Sigmoid colon (tissue), 7 donors: ENCODE data around the gene ABRACL. TPM values are rescaled to one million over a fixed set of nuclear protein-coding genes. Genes with fewer than 3 reads are reported as not detected.
"Not testable (repeated sequence)": the region's sequence is repeated elsewhere in the genome, so short reads cannot be mapped to it uniquely, and the experiment has no call there.

Source experiments
- DNase-seq: peaks from one replicate; pipeline ENCODE4 v3.0.0-alpha.2; 2019
- H3K27ac ChIP-seq, 4 donors: fragments of 200-600 bp; sonication (generic); one replicate each; pipeline ENCODE4 v1.5.1; 2016 to 2019; ENCODE audit warnings: mild to moderate bottlenecking in 1 of 4
- H3K27me3 ChIP-seq, 3 donors: fragments of 200-600 bp; sonication (generic); one replicate each; pipeline ENCODE4 v1.5.1; 2019; ENCODE audit warnings: mild to moderate bottlenecking in 1 of 3
- H3K36me3 ChIP-seq, 4 donors: fragments of 200-600 bp; sonication (generic); one replicate each; pipeline ENCODE4 v1.5.1; 2016 to 2019
- H3K4me1 ChIP-seq, 4 donors: fragments of 200-600 bp; sonication (generic); one replicate each; pipeline ENCODE4 v1.5.1; 2017 to 2019
- H3K4me3 ChIP-seq, 4 donors: fragments of 200-600 bp; sonication (generic); one replicate each; pipeline ENCODE4 v1.5.1; 2017 to 2019; ENCODE audit warnings: mild to moderate bottlenecking in 2 of 4, moderate library complexity in 1 of 4
- H3K9me3 ChIP-seq, 4 donors: fragments of 200-600 bp in 3 of 4; sonication (generic) in 3 of 4; one replicate each; pipeline versions ENCODE4 v1.5.1 to v1.6.1; 2013 to 2019
- EP300 ChIP-seq, 4 donors: sonication (generic); formaldehyde crosslinking; IDR thresholded peaks; one replicate each; pipeline ENCODE4 v1.6.1; 2017; ENCODE audit warnings: antibody characterized with exemption in 4 of 4
- POLR2A ChIP-seq, 2 donors: fragments of 450-650 bp; IDR thresholded peaks; one replicate each; pipeline ENCODE4 v1.6.1; 2016; ENCODE audit warnings: antibody characterized with exemption in 2 of 2, mild to moderate bottlenecking in 2 of 2, moderate library complexity in 2 of 2
- POLR2AphosphoS5 ChIP-seq, 4 donors: sonication (generic); formaldehyde crosslinking; IDR thresholded peaks; one replicate each; pipeline ENCODE4 v1.6.1; 2017; ENCODE audit warnings: antibody characterized with exemption in 4 of 4
- WGBS, 2 donors: extraction: QIAGEN DNeasy Blood & Tissue Kit; methylation state at CpG; one replicate each; pipeline ENCODE4 v1.1.7; 2013; 5-methylcytosine and 5-hydroxymethylcytosine counted together
- intact Hi-C: fragments of 100-400 bp; cut with DNase I; formaldehyde crosslinking; loops from one replicate; pipeline ENCODE4 v1.15.1; 2023
- polyA plus RNA-seq, 3 donors: library from polyadenylated mRNA; stranded (reverse); fragments of 200-250 nt; gene quantifications; one replicate each; pipeline ENCODE4 v1.2.3, GENCODE V29; 2013
- total RNA-seq, 4 donors: library from RNA; depleted of rRNA; stranded (reverse); fragments of >200 nt; gene quantifications; one replicate each; pipeline ENCODE4 v1.1.0, GENCODE V29; 2016
- TF ChIP-seq, protein P1 (sequence below), 4 experiments: fragments of 450-650 bp in 3 of 4; fragments of 200-600 bp in 1 of 4; IDR thresholded peaks; one replicate each; pipeline ENCODE4 v1.5.1; 2016 to 2019; ENCODE audit warnings: antibody characterized with exemption in 4 of 4, mild to moderate bottlenecking in 3 of 4, moderate library complexity in 2 of 4
- donor health status: healthy with polysubstance abuse.
- donor health status: Bipolar disorder and iron deficiency.
- donor health status: healthy.

Gene ABRACL
- total and polyA plus RNA-seq, 7 donors = 6.8 to 529 (median 7.7) TPM

DNA sequence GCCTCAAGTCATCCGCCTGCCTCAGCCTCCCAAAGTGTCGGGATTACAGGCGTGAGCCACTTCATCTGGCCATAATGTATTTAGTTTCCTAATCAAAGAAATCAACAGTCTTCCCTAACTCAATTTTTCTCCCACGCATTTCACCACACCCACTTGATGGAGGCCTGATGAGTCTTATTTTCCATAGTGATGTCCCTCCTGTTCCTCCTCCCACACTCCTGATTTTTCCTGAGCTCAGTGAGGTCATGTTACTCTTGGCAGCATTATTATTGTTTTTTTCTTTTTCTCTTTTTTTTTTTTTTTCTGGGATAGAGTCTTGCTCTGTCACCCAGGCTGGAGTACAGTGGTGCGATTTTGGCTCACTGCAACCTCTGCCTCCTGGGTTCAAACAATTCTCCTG is 8.9 kb downstream of the ABRACL start:
- TF ChIP-seq EP300 (IDR thresholded peaks at IDR 0.05) (no peak), POLR2A (IDR thresholded peaks at IDR 0.05) (no peak), POLR2AphosphoS5 (IDR thresholded peaks at IDR 0.05) (no peak)
- TF ChIP-seq, protein P1, sequence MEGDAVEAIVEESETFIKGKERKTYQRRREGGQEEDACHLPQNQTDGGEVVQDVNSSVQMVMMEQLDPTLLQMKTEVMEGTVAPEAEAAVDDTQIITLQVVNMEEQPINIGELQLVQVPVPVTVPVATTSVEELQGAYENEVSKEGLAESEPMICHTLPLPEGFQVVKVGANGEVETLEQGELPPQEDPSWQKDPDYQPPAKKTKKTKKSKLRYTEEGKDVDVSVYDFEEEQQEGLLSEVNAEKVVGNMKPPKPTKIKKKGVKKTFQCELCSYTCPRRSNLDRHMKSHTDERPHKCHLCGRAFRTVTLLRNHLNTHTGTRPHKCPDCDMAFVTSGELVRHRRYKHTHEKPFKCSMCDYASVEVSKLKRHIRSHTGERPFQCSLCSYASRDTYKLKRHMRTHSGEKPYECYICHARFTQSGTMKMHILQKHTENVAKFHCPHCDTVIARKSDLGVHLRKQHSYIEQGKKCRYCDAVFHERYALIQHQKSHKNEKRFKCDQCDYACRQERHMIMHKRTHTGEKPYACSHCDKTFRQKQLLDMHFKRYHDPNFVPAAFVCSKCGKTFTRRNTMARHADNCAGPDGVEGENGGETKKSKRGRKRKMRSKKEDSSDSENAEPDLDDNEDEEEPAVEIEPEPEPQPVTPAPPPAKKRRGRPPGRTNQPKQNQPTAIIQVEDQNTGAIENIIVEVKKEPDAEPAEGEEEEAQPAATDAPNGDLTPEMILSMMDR (IDR thresholded peaks at IDR 0.05) = no peak
- DNase-seq = no peak
- intact Hi-C loops = no loop called here
- Histone ChIP-seq H3K4me3 (no peak overlapping the region), H3K36me3 (peaks cover 0 to 16% (median 6%) of the 10 kb centered on the region in 4 donors), H3K27me3 (no peaks in the 10 kb centered on the region), H3K9me3 (no peaks in the 10 kb centered on the region), H3K4me1 (no peaks in the 10 kb centered on the region), H3K27ac (no peak overlapping the region)
- WGBS, 2 donors = 93 to 95% methylated on average over 5 of the region's 5 CpGs

GRCh38 chr6:139044250-139044649 is 15.7 kb downstream of the ABRACL start:
- 92 to 97% methylated on average over 3 of the region's 3 CpGs for WGBS, 2 donors

DNA sequence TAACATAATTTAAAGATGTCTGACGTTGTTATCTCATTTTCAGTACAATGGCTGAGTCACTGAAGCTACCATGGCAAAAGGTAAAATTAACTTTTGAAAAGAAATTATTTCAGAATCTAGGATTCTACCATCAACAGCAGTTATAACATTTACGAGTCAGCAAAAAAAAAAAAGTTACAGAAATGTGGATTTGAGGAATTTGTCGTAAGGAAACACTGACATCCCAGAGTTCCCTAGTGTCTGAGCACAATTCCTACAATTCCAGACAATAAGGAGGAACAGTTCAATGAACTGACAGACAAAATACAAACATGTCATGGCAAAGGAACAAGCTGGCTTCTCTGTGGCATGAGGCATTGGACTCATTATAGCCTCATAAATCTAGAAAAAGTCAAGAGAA is 19.1 kb downstream of the ABRACL start:
- H3K36me3 ChIP-seq = peaks cover 0 to 4% (median under 1%) of the 10 kb centered on the region in 4 donors
- DNase-seq = no peak
- no peak overlapping the region for H3K4me3 ChIP-seq
- H3K27ac ChIP-seq = no peak overlapping the region
- intact Hi-C loops = no loop called here
- WGBS, 2 donors = 91% methylated on average over 3 of the region's 3 CpGs
- H3K27me3 ChIP-seq = no peaks in the 10 kb centered on the region
- TF ChIP-seq EP300 (IDR thresholded peaks at IDR 0.05) (no peak), POLR2A (IDR thresholded peaks at IDR 0.05) (no peak)
- H3K4me1 ChIP-seq = peaks cover 0 to 5% (median 0%) of the 10 kb centered on the region in 4 donors
- no peaks in the 10 kb centered on the region for H3K9me3 ChIP-seq

More at GRCh38 chr6:139044250-139044649, 15.7 kb downstream of the ABRACL start:
- no peak overlapping the region for H3K4me3 ChIP-seq
- TF ChIP-seq POLR2AphosphoS5 (IDR thresholded peaks at IDR 0.05) (no peak), POLR2A (IDR thresholded peaks at IDR 0.05) (no peak)
- TF ChIP-seq, protein P1 (IDR thresholded peaks at IDR 0.05) = no peak
- H3K4me1 ChIP-seq = no peaks in the 10 kb centered on the region
- no peaks in the 10 kb centered on the region for H3K27me3 ChIP-seq
- no peak overlapping the region for H3K27ac ChIP-seq
- intact Hi-C loops = no loop called here
- no peaks in the 10 kb centered on the region for H3K9me3 ChIP-seq
- peaks cover 0 to 18% (median 5%) of the 10 kb centered on the region in 4 donors for H3K36me3 ChIP-seq
- no peak for DNase-seq

- H3K36me3 ChIP-seq, DNase-seq, H3K9me3 ChIP-seq, H3K27me3 ChIP-seq, H3K4me3 ChIP-seq, intact Hi-C loops, H3K27ac ChIP-seq, H3K4me1 ChIP-seq: not testable (repeated sequence)
- WGBS, 2 donors = 69 to 78% methylated on average over 4 of the region's 4 CpGs
These were observed 20.4 kb downstream of the ABRACL start for GRCh38 chr6:139048912-139049311.

GRCh38 chr6:139050131-139050769 is 21.7 kb downstream of the ABRACL start:
- H3K27ac ChIP-seq, intact Hi-C loops, H3K36me3 ChIP-seq, H3K27me3 ChIP-seq, DNase-seq, H3K9me3 ChIP-seq, H3K4me3 ChIP-seq, H3K4me1 ChIP-seq: not testable (repeated sequence)
- 85 to 92% methylated on average over 5 of the region's 5 CpGs for WGBS, 2 donors

DNA sequence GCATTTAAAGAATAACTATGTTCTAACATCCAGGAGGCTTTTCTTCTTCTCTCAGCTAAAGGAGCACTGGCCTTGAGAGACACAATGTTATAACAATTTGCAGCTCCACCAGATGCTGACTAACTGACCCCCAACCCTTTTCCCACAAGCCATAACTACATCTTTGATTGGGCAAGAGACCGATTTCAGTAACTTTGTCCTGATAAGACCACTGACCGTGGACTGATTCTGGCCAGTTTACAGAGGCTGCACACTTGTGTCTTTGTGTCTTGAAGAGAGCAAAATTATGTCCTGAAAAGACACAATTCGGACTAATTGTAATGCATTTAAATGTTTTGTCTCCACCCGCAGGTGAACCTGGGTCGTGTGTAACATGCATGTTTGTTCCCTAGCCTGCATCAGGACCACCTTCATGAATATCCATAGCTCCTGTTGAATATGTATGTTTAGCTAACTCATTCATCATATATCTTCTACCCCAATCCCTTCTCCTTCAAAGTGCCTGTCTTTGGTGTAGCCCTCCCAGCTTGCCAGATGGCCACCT is 22.3 kb downstream of the ABRACL start:
- Histone ChIP-seq H3K9me3 (no peaks in the 10 kb centered on the region), H3K4me3 (no peak overlapping the region), H3K27ac (no peak overlapping the region), H3K36me3 (no peaks in the 10 kb centered on the region), H3K27me3 (no peaks in the 10 kb centered on the region), H3K4me1 (peaks cover 0 to 5% (median 0%) of the 10 kb centered on the region in 4 donors)
- 75 to 85% methylated on average over 5 of the region's 5 CpGs for WGBS, 2 donors
- intact Hi-C loops = no loop called here
- no peak for TF ChIP-seq POLR2A (IDR thresholded peaks at IDR 0.05)
- no peak for TF ChIP-seq POLR2AphosphoS5 (IDR thresholded peaks at IDR 0.05)
- no peak for TF ChIP-seq EP300 (IDR thresholded peaks at IDR 0.05)
- TF ChIP-seq, protein P1 (IDR thresholded peaks at IDR 0.05) = no peak
- no peak for DNase-seq
